HG03571 (cell line): Measurements from ENCODE around the gene ADIPOR1.
A peak's percentile ranks its signal among the peaks of the same experiment; 100 is the strongest.

Source experiments
- ATAC-seq: cut with Tn5 transposase; IDR thresholded peaks from one replicate; pipeline ENCODE4 v1.9.1; 2021; ENCODE audit not compliant: unreplicated experiment

ADIPOR1 gene

GRCh38 chr1:202974856-202975255 is 16.7 kb upstream of the ADIPOR1 start:
- no peak for ATAC-seq

- ATAC-seq, result no peak
Measured at GRCh38 chr1:202972046-202972445, 13.9 kb upstream of the ADIPOR1 start.

GRCh38 chr1:202968895-202969295 is 10.8 kb upstream of the ADIPOR1 start:
- peak; percentile 60 for ATAC-seq

GRCh38 chr1:202968351-202968750 is 10.2 kb upstream of the ADIPOR1 start:
- no peak for ATAC-seq

DNA sequence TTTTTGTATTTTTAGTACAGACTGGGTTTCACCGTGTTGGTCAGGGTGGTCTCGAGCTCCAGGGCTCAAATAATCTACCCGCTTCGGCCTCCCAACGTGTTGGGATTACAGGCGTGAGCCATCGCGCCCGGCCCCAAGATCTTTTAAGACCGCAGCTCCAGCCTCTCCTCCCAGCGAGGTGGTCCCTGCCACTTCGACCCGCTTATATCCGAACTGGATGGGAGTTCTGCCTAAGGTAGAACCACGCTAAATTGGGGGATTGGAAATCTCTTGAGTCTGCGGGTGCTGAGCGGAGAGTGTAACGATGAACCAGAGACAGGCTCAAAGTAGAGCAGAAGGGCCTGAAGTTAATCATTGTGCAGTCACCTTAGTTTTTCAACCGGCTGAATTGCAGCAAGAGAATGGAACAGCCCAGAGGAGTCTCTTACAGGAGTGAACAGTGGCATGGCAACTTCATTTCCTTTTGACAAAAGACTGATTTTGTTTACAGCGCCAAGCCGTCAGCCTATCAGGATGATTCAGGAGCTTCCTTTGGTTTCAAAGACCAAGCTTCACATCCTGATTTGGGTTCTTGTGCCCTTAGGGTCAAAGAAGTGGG is 9.7 kb upstream of the ADIPOR1 start:
- no peak for ATAC-seq

GRCh38 chr1:202966006-202966898 is 8.1 kb upstream of the ADIPOR1 start:
- ATAC-seq, result no peak

DNA sequence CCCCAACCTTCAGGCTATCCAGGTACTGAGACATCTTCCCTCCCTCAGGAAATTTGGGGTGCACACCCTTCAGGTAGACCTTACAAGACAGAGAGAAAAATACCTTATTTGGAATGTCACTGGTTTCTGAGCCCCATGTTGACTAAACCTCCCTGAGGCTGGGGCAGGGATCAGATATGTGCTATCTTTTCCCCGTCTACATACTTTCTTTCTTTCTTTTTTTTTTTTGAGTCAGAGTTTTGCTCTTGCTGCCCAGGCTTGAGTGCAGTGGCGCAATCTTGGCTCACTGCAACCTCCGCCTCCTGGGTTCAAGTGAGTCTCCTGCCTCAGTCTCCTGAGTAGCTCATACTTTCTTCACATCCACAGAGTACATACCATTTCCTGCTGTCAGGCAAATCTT is 7.3 kb upstream of the ADIPOR1 start:
- ATAC-seq, result no peak

DNA sequence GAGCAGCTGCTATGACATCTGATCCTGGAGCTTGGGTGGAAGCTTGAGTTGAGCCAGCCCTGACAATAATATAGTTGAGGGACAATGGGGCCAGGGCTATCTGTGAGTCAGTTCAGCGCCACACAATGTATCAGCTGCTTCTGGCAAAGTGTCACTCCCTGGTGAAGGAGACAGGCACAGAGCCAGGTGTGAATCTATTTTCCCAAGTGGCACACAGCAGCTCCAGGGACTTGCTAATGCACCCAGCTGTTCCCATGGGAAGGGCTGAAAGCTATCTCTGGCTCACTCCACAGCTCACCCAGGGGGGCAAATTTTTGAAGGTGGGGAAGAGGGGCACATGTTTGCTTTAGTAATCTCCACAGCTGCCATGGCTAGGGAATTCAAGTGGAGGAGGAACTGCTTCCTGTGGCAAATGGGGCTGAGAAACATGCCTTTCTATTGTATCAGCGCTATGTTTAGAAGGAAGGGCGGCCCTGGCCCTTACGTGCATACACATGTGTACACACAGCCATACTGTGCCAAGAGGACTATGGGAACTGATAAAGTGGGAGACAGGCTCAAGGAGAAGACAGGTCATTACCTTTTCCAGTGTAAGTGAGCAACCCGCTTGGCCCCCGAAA is 6.8 kb upstream of the ADIPOR1 start:
- no peak for ATAC-seq

- no peak for ATAC-seq
Measured at GRCh38 chr1:202961220-202961880, 3.2 kb upstream of the ADIPOR1 start.

GRCh38 chr1:202959276-202959620 is 1.1 kb upstream of the ADIPOR1 start:
- no peak for ATAC-seq

DNA sequence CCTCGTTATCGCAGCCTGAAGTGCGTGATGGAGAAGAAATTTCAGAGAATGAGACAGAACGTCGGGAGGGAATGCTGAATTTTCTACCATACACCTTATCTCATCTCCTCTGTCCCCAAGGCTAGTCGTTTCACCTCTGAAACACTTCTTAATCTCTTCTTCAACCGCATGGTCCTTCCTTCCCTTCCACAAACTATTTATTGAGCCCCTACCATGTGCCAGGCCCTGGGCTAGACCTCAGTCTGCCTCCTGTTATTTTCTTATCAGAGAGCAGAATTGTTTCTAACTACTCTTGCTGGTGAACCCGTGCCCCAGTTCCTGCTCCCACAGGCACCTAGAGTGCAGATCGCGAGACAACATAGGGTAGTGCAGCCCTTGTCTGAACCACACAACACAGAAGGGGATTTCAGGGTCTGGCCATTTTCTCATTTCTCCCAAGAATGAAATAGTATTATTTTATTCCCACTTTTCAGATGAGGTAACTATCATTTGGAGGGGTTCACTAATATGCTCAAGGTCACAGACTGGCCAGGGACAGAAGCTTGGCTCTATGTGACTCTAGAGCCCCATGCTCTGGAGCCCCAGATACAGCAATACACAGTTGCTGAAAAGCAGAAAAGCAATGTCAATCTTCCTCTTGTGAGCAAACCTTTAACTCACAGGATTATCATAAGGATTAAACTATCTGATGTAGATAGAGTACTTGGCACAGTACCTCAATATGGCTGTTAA is 598 bp upstream of the ADIPOR1 start:
- ATAC-seq, result no peak

GRCh38 chr1:202956969-202957368 is 1.1 kb downstream of the ADIPOR1 start:
- no peak for ATAC-seq

GRCh38 chr1:202954057-202954745 is 3.9 kb downstream of the ADIPOR1 start:
- ATAC-seq, result no peak

DNA sequence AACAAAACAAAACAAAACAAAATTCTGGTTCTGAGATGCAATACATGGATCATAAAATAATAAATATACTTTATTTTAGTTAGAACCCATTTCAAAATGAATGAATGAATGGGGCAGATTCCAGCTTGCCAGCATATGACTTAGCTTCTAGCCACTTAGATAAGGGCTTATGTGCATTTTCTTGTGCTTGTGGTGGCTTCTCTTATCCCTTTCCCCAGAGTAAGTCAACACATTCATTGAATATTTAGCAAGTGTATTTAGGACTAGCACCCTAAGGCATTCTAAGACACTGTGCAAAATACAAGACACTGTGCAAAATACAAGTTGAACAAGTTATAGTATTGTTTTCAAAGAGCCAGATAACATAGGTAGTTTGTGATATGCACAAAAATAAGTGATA is 4.7 kb downstream of the ADIPOR1 start:
- ATAC-seq, result no peak

DNA sequence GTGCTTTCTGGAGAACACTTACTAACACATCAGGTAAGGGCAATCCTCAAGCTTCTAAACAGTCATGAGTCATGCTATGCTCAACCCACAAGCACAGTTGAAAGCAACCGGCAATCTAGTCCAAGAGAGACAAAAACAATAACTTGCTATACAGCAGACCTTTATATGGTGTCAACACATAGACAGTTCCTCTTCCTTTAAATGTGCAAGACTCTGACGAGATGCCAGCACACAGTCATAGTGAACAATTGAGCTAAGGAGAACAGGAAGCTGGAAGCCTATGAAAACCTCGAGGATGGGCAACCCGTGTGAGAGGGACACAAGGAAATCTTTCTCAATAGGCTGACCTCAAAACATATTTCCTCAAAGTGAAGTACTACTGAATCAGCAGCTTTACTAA is 5.3 kb downstream of the ADIPOR1 start:
- no peak for ATAC-seq

- ATAC-seq, result no peak
Measured at GRCh38 chr1:202952099-202952498, 6.0 kb downstream of the ADIPOR1 start.

DNA sequence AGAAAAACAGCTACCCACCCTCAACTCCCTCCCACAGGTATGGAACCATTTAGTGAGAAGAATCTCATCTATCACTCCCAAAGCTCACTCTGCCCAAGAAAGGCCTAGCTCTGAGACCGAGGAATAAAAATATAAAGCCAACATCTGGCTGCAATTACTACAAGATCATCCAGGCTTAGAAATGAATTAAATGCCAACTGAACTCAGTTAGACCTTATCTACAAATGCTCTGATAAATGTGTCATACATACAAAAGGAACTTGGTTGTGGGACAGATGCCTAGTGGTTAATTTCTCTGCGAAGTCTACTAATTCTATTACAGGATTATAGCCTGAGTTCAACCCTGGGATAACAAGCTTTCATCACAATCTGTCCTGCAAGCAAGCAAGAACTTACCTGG is 6.7 kb downstream of the ADIPOR1 start:
- no peak for ATAC-seq

- ATAC-seq, result no peak
Measured at GRCh38 chr1:202945483-202945882, 12.6 kb downstream of the ADIPOR1 start.

GRCh38 chr1:202944438-202944921 is 13.6 kb downstream of the ADIPOR1 start:
- ATAC-seq, result no peak

DNA sequence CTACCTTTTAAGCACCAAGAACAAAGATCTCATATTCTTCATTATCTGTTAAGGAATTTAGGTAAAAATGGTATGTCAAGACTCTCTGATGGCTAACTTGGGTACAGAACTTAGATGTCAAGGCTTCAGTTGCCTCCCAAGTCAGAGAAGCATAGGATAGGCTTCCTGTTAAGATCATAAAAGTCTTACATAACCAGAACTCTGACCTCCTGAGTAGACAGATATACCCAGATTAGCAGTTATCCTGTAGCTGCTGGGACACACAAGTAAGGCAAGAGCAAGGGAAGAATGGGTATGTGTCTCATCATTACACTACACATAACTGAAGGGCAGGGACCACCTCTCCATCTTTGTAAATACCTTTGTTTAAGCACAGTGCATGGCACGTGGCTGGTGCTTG is 15.7 kb downstream of the ADIPOR1 start:
- ATAC-seq, result no peak
